Brain microvascular endothelial cell (primary cell): ENCODE measurements around the gene FBXW11.

Source experiments
- DNase-seq: peaks from one replicate; pipeline ENCODE4 v3.0.0-alpha.2; 2020
- H3K27ac ChIP-seq: fragments of 250-450 bp; sonication (Bioruptor Pico); 2 replicates; pipeline ENCODE4 v1.5.1; 2020; ENCODE audit warnings: mild to moderate bottlenecking, moderate library complexity
- H3K27me3 ChIP-seq: fragments of 250-450 bp; sonication (Bioruptor Pico); replicated peaks from 2 replicates; pipeline ENCODE4 v1.5.1; 2020; ENCODE audit warnings: mild to moderate bottlenecking
- H3K36me3 ChIP-seq: fragments of 250-450 bp; sonication (Bioruptor Pico); replicated peaks from 2 replicates; pipeline ENCODE4 v1.5.1; 2020; ENCODE audit warnings: mild to moderate bottlenecking
- H3K4me3 ChIP-seq: 2 replicates; pipeline ENCODE4 v1.5.1; 2011; ENCODE audit warnings: low read depth, mild to moderate bottlenecking, control low read depth, low read length, moderate library complexity
- in situ Hi-C: cut with HindIII; loops from 2 replicates; pipeline ENCODE4 v1.10.0; 2017; ENCODE audit warnings: low sequenced_read_pairs, low pct_ligation_motif_present
- TF ChIP-seq, protein P1 (sequence below): IDR thresholded peaks from 2 replicates; pipeline ENCODE4 v1.5.1; 2011; ENCODE audit warnings: low read depth, mild to moderate bottlenecking, moderate library complexity, low read length, control low read depth, inconsistent platforms; ENCODE audit errors: missing control alignments

Gene FBXW11

GRCh38 chr5:171999877-172000276 lies 6.6 kb downstream of the FBXW11 start:
- no peak for DNase-seq
- H3K27me3 ChIP-seq: no peaks in the 10 kb centered on the region
- TF ChIP-seq, protein P1, sequence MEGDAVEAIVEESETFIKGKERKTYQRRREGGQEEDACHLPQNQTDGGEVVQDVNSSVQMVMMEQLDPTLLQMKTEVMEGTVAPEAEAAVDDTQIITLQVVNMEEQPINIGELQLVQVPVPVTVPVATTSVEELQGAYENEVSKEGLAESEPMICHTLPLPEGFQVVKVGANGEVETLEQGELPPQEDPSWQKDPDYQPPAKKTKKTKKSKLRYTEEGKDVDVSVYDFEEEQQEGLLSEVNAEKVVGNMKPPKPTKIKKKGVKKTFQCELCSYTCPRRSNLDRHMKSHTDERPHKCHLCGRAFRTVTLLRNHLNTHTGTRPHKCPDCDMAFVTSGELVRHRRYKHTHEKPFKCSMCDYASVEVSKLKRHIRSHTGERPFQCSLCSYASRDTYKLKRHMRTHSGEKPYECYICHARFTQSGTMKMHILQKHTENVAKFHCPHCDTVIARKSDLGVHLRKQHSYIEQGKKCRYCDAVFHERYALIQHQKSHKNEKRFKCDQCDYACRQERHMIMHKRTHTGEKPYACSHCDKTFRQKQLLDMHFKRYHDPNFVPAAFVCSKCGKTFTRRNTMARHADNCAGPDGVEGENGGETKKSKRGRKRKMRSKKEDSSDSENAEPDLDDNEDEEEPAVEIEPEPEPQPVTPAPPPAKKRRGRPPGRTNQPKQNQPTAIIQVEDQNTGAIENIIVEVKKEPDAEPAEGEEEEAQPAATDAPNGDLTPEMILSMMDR: no peak
- H3K36me3 ChIP-seq: no peaks in the 10 kb centered on the region
- in situ Hi-C loops: no loop called here
- no peak overlapping the region for H3K4me3 ChIP-seq
- H3K27ac ChIP-seq: no peak overlapping the region

GRCh38 chr5:171999100-171999499 lies 7.3 kb downstream of the FBXW11 start:
- in situ Hi-C loops: no loop called here
- Histone ChIP-seq H3K27me3 (no peaks in the 10 kb centered on the region), H3K27ac (no peak overlapping the region), H3K36me3 (no peaks in the 10 kb centered on the region), H3K4me3 (no peak overlapping the region)
- TF ChIP-seq, protein P1: no peak
- DNase-seq: no peak

DNA sequence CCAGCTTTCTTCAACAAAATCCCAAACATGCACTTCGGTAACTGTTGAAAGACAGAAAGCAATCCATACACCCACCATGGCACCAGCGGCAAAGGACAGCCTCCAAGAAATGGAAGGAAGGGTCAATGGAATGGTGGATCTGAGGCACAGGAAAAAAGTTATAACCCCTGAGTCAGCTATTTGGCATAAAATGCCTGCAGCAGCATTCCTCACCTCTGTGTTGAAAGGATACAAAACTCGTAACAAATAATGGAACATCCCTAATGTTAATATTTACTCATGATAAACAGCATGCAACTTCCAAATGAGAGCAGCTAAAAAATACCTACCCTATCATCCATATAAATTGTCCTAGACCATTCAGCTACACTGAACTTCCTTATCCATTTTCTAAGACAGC lies 9.4 kb downstream of the FBXW11 start:
- Histone ChIP-seq H3K27ac (no peak overlapping the region), H3K36me3 (no peaks in the 10 kb centered on the region), H3K4me3 (no peak overlapping the region), H3K27me3 (no peaks in the 10 kb centered on the region)
- in situ Hi-C loops: no loop called here
- TF ChIP-seq, protein P1: no peak
- no peak for DNase-seq

DNA sequence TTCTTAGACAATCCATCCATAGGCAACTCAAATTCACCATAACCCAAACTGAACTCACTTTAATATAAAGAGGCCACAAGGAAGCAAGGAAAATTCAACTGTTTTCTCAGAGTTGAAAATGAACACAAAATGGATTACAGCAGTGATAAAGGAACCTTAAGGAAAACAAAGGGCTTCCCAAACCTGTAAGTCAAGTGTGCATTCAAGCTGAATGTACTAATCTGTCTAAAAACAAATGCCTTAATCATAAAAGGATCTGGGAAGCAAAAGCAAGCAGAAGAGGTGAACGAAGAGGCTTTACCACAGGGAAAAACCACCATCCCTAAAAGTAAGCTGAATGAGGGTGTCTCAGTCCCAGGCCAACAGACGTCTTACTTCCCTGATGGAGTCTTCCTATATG lies 13.6 kb downstream of the FBXW11 start:
- no peak for DNase-seq
- TF ChIP-seq, protein P1: no peak
- no peak overlapping the region for H3K27ac ChIP-seq
- no peaks in the 10 kb centered on the region for H3K27me3 ChIP-seq
- H3K4me3 ChIP-seq: no peak overlapping the region
- H3K36me3 ChIP-seq: peaks cover 3% of the 10 kb centered on the region
- in situ Hi-C loops: no loop called here

- H3K36me3 ChIP-seq: peaks cover 3% of the 10 kb centered on the region
- in situ Hi-C loops: no loop called here
These were observed 14.1 kb downstream of the FBXW11 start for GRCh38 chr5:171992305-171992704.

GRCh38 chr5:171990713-171991015 lies 15.8 kb downstream of the FBXW11 start:
- H3K27me3 ChIP-seq: no peaks in the 10 kb centered on the region
- H3K27ac ChIP-seq: no peak overlapping the region
- TF ChIP-seq, protein P1: no peak
- no peak overlapping the region for H3K4me3 ChIP-seq
- no peak for DNase-seq
- in situ Hi-C loops: no loop called here
- H3K36me3 ChIP-seq: peaks cover 3% of the 10 kb centered on the region

More at GRCh38 chr5:171992305-171992704, 14.1 kb downstream of the FBXW11 start:
- no peak overlapping the region for H3K27ac ChIP-seq
- no peak for DNase-seq
- TF ChIP-seq, protein P1: no peak
- H3K4me3 ChIP-seq: no peak overlapping the region
- no peaks in the 10 kb centered on the region for H3K27me3 ChIP-seq
